ENCODE measurements around the gene AGPS.
"Not testable (repeated sequence)": the region's sequence is repeated elsewhere in the genome, so short reads cannot be mapped to it uniquely, and the experiment has no call there.

AGPS gene

DNA sequence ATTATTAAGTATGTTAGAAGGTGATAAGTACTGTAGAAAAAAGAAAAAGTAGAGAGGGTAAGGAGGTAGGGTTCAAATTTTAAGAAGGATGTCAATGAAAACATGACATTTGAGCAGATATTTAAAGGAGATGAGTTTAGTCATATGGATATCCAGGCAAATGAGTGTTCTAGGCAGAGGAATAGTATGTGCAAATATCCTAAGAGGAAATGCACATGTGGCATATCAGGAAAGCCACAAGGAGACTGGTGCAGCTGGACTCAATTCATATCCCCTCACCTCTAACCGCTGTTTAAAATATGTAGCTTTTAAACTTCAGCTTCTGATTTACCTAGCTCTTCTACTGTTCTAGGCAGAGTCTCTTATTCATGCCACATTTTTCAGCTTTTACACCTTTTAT is 9.5 kb downstream of the AGPS start:
- peaks cover 27% of the 10 kb centered on the region for H3K4me1 ChIP-seq (ENCODE audit: insufficient read depth, low read length)

DNA sequence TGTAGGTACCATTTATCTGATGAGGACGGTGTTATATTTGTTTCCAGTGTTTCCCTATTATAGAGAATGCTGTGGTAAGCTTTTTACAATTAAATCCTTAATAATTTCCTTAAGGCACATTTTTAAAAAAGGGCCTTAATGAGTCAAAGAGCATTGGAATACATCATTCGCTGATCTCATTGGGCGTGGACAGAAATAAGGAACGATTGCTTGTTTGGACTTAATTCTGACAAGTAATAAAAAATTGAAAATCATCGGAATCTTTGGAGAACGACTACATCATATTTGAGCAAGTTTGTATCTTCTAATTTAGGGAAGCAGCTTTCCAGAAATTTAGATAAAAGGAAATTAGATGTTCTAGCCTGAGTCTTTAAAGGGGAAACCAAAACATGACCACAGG is 11.3 kb downstream of the AGPS start:
- H3K36me3 ChIP-seq (ENCODE audit: insufficient read depth, low read length) = no peaks in the 10 kb centered on the region
- H3K4me3 ChIP-seq (ENCODE audit: low read depth in 1 of 2, low read length in 2 of 2) = no peak overlapping the region

More for the DNA sequence above, 9.5 kb downstream of the AGPS start:
- Histone ChIP-seq H3K9me3 (ENCODE audit: low read length) (no peaks in the 10 kb centered on the region), H3K27me3 (ENCODE audit: control insufficient read depth in 1 of 2, insufficient read depth in 2 of 2, low read length in 2 of 2) (no peaks in the 10 kb centered on the region), H3K36me3 (ENCODE audit: insufficient read depth, low read length) (no peaks in the 10 kb centered on the region), H3K9ac (ENCODE audit: low read length) (no peak overlapping the region), H3K4me3 (ENCODE audit: low read depth in 1 of 2, low read length in 2 of 2) (no peak overlapping the region), H3K27ac (ENCODE audit: low read depth, low read length) (no peak overlapping the region)

DNA sequence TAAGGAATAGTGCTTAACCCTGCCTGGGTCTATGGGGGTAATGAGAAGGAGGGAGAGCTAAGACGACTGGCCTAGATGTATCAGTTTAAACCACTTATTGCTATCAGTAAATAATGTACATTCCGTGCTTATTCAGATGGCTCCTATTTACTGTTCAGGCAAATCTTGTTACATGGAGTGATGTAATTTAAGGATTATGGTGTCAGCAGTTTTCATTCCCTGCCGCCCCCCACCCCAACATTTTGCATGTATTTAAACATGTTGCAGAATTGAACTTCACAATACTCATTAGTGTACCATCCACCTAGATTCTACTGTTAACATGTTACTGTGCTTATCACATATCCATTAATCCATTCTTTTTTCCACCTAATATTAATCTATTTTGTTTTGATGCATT is 11.7 kb downstream of the AGPS start:
- Histone ChIP-seq H3K27ac (ENCODE audit: low read depth, low read length) (no peak overlapping the region), H3K9ac (ENCODE audit: low read length) (no peak overlapping the region), H3K4me1 (ENCODE audit: insufficient read depth, low read length) (peaks cover 14% of the 10 kb centered on the region), H3K36me3 (ENCODE audit: insufficient read depth, low read length) (no peaks in the 10 kb centered on the region), H3K9me3 (ENCODE audit: low read length) (no peaks in the 10 kb centered on the region), H3K27me3 (ENCODE audit: control insufficient read depth in 1 of 2, insufficient read depth in 2 of 2, low read length in 2 of 2) (no peaks in the 10 kb centered on the region), H3K4me3 (ENCODE audit: low read depth in 1 of 2, low read length in 2 of 2) (no peak overlapping the region)

More for the DNA sequence above, 11.3 kb downstream of the AGPS start:
- no peaks in the 10 kb centered on the region for H3K9me3 ChIP-seq (ENCODE audit: low read length)
- H3K27me3 ChIP-seq (ENCODE audit: control insufficient read depth in 1 of 2, insufficient read depth in 2 of 2, low read length in 2 of 2) = no peaks in the 10 kb centered on the region
- H3K9ac ChIP-seq (ENCODE audit: low read length) = no peak overlapping the region
- H3K27ac ChIP-seq (ENCODE audit: low read depth, low read length) = no peak overlapping the region
- peaks cover 14% of the 10 kb centered on the region for H3K4me1 ChIP-seq (ENCODE audit: insufficient read depth, low read length)

DNA sequence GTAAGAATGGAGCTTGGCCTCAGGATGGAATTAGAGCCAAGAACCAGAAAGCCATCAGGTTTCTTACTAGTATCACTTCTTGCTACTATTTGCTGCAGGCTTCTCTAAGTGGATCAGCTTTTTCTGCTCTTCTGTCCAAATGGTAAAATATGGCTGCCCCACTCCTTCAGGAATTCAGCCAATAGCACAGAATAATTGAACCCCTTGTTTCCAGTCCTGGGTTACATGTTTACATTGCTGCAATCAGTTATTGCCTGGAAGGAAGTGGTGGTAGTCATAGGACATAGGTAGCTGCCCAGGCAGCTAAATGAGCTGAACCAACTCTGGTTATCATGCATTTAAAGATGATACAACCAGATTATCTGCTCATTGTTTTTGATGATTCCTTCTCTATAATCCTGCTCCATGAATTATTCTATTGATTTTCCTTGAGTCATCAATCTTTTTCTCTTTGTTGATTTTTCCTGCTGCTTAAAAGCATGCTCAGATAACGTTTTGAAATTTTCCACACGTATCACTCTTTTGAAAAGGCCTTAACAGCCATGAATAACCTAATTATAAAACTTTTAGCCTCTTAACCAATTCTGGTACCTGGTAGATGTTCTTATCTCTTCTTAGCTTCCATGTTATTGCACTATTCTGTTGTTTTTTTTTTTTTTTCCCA is 12.6 kb downstream of the AGPS start:
- Histone ChIP-seq H3K4me3 (ENCODE audit: low read depth in 1 of 2, low read length in 2 of 2) (no peak overlapping the region), H3K27me3 (ENCODE audit: control insufficient read depth in 1 of 2, insufficient read depth in 2 of 2, low read length in 2 of 2) (no peaks in the 10 kb centered on the region), H3K4me1 (ENCODE audit: insufficient read depth, low read length) (peaks cover 12% of the 10 kb centered on the region), H3K27ac (ENCODE audit: low read depth, low read length) (no peak overlapping the region), H3K9ac (ENCODE audit: low read length) (no peak overlapping the region), H3K9me3 (ENCODE audit: low read length) (no peaks in the 10 kb centered on the region), H3K36me3 (ENCODE audit: insufficient read depth, low read length) (no peaks in the 10 kb centered on the region)

DNA sequence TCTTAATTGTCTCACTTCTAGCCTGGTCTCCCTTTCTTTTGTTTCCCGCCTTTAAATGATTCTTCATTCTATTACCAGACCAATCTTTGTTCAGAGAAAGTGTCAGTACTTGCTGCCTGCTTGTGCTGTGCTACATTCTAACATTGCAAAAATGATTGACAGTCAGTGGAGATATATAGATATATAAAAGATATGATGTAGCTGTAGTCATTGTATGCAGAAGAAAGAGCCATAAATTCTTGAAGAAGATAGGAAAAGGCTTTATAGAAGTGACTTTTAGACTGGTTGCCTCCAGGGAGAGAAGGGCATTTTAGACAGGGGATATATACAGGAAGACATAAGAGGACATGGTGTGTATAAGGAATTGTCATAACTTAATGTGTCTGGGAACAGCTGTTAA is 13.6 kb downstream of the AGPS start:
- H3K36me3 ChIP-seq (ENCODE audit: insufficient read depth, low read length) = no peaks in the 10 kb centered on the region
- no peak overlapping the region for H3K4me3 ChIP-seq (ENCODE audit: low read depth in 1 of 2, low read length in 2 of 2)
- no peaks in the 10 kb centered on the region for H3K27me3 ChIP-seq (ENCODE audit: control insufficient read depth in 1 of 2, insufficient read depth in 2 of 2, low read length in 2 of 2)
- peaks cover 5% of the 10 kb centered on the region for H3K4me1 ChIP-seq (ENCODE audit: insufficient read depth, low read length)
- H3K27ac ChIP-seq (ENCODE audit: low read depth, low read length) = no peak overlapping the region
- no peaks in the 10 kb centered on the region for H3K9me3 ChIP-seq (ENCODE audit: low read length)
- H3K9ac ChIP-seq (ENCODE audit: low read length) = no peak overlapping the region

GRCh38 chr2:177407031-177407430 is 14.5 kb downstream of the AGPS start:
- H3K36me3 ChIP-seq (ENCODE audit: insufficient read depth, low read length) = no peaks in the 10 kb centered on the region
- H3K4me3 ChIP-seq (ENCODE audit: low read depth in 1 of 2, low read length in 2 of 2) = no peak overlapping the region
- peaks cover 5% of the 10 kb centered on the region for H3K4me1 ChIP-seq (ENCODE audit: insufficient read depth, low read length)
- H3K27me3 ChIP-seq (ENCODE audit: control insufficient read depth in 1 of 2, insufficient read depth in 2 of 2, low read length in 2 of 2) = no peaks in the 10 kb centered on the region
- H3K27ac ChIP-seq (ENCODE audit: low read depth, low read length) = no peak overlapping the region
- H3K9ac ChIP-seq (ENCODE audit: low read length) = no peak overlapping the region
- H3K9me3 ChIP-seq (ENCODE audit: low read length) = no peaks in the 10 kb centered on the region

GRCh38 chr2:177410629-177411028 is 18.1 kb downstream of the AGPS start:
- H3K9ac ChIP-seq (ENCODE audit: low read length); H3K9me3 ChIP-seq (ENCODE audit: low read length); H3K27ac ChIP-seq (ENCODE audit: low read depth, low read length); H3K36me3 ChIP-seq (ENCODE audit: insufficient read depth, low read length); H3K4me3 ChIP-seq (ENCODE audit: low read depth in 1 of 2, low read length in 2 of 2); H3K4me1 ChIP-seq (ENCODE audit: insufficient read depth, low read length); H3K27me3 ChIP-seq (ENCODE audit: control insufficient read depth in 1 of 2, insufficient read depth in 2 of 2, low read length in 2 of 2): not testable (repeated sequence)

GRCh38 chr2:177413703-177414102 is 21.1 kb downstream of the AGPS start:
- H3K27me3 ChIP-seq (ENCODE audit: control insufficient read depth in 1 of 2, insufficient read depth in 2 of 2, low read length in 2 of 2) = no peaks in the 10 kb centered on the region
- no peak overlapping the region for H3K27ac ChIP-seq (ENCODE audit: low read depth, low read length)
- H3K9ac ChIP-seq (ENCODE audit: low read length) = no peak overlapping the region
- H3K36me3 ChIP-seq (ENCODE audit: insufficient read depth, low read length) = no peaks in the 10 kb centered on the region
- no peaks in the 10 kb centered on the region for H3K9me3 ChIP-seq (ENCODE audit: low read length)
- H3K4me1 ChIP-seq (ENCODE audit: insufficient read depth, low read length) = peaks cover 17% of the 10 kb centered on the region
- H3K4me3 ChIP-seq (ENCODE audit: low read depth in 1 of 2, low read length in 2 of 2) = no peak overlapping the region

DNA sequence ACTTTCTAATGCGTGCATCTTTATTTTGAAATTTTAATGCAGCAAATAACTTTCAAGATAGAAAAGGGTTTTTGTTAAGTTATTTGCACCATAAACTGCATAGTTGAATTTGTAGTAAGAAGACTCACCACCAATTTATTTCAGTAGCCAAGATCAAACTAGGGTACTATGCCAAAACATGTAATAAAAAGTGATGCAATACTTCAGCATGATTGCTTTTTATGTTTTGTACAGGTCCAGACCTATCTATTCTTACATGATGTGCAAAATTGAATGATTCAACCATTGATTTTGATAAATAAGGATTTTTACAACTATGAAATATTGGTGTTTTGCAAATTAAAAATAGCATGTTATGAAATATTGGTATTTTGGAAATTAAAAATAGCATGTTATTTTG is 26.7 kb downstream of the AGPS start:
- H3K4me1 ChIP-seq (ENCODE audit: insufficient read depth, low read length) = peaks cover 27% of the 10 kb centered on the region
- no peak overlapping the region for H3K27ac ChIP-seq (ENCODE audit: low read depth, low read length)
- no peak overlapping the region for H3K4me3 ChIP-seq (ENCODE audit: low read depth in 1 of 2, low read length in 2 of 2)
- no peaks in the 10 kb centered on the region for H3K27me3 ChIP-seq (ENCODE audit: control insufficient read depth in 1 of 2, insufficient read depth in 2 of 2, low read length in 2 of 2)
- H3K9ac ChIP-seq (ENCODE audit: low read length) = no peak overlapping the region
- no peaks in the 10 kb centered on the region for H3K36me3 ChIP-seq (ENCODE audit: insufficient read depth, low read length)
- H3K9me3 ChIP-seq (ENCODE audit: low read length) = no peaks in the 10 kb centered on the region

GRCh38 chr2:177422271-177422670 is 29.7 kb downstream of the AGPS start:
- peaks cover 18% of the 10 kb centered on the region for H3K4me1 ChIP-seq (ENCODE audit: insufficient read depth, low read length)
- no peak overlapping the region for H3K27ac ChIP-seq (ENCODE audit: low read depth, low read length)
- H3K4me3 ChIP-seq (ENCODE audit: low read depth in 1 of 2, low read length in 2 of 2) = no peak overlapping the region
- no peaks in the 10 kb centered on the region for H3K27me3 ChIP-seq (ENCODE audit: control insufficient read depth in 1 of 2, insufficient read depth in 2 of 2, low read length in 2 of 2)
- no peaks in the 10 kb centered on the region for H3K36me3 ChIP-seq (ENCODE audit: insufficient read depth, low read length)
- H3K9me3 ChIP-seq (ENCODE audit: low read length) = no peaks in the 10 kb centered on the region
- no peak overlapping the region for H3K9ac ChIP-seq (ENCODE audit: low read length)

GRCh38 chr2:177424120-177424519 is 31.5 kb downstream of the AGPS start:
- H3K4me3 ChIP-seq (ENCODE audit: low read depth in 1 of 2, low read length in 2 of 2); H3K27ac ChIP-seq (ENCODE audit: low read depth, low read length); H3K9me3 ChIP-seq (ENCODE audit: low read length); H3K27me3 ChIP-seq (ENCODE audit: control insufficient read depth in 1 of 2, insufficient read depth in 2 of 2, low read length in 2 of 2); H3K36me3 ChIP-seq (ENCODE audit: insufficient read depth, low read length); H3K4me1 ChIP-seq (ENCODE audit: insufficient read depth, low read length); H3K9ac ChIP-seq (ENCODE audit: low read length): not testable (repeated sequence)

- not testable (repeated sequence) for H3K36me3 ChIP-seq (ENCODE audit: insufficient read depth, low read length); H3K27me3 ChIP-seq (ENCODE audit: control insufficient read depth in 1 of 2, insufficient read depth in 2 of 2, low read length in 2 of 2); H3K4me1 ChIP-seq (ENCODE audit: insufficient read depth, low read length); H3K9ac ChIP-seq (ENCODE audit: low read length); H3K4me3 ChIP-seq (ENCODE audit: low read depth in 1 of 2, low read length in 2 of 2); H3K27ac ChIP-seq (ENCODE audit: low read depth, low read length); H3K9me3 ChIP-seq (ENCODE audit: low read length)
Observed at GRCh38 chr2:177424620-177425019, 32.0 kb downstream of the AGPS start.
